HG03469 (cell line): ENCODE data around the gene TEAD1.

Experiments
- ATAC-seq: cut with Tn5 transposase; IDR thresholded peaks from one replicate; pipeline ENCODE4 v1.9.1; 2021; ENCODE audit warnings: mild to moderate bottlenecking, moderate library complexity, moderate number of reproducible peaks; ENCODE audit not compliant: unreplicated experiment

TEAD1 gene

DNA sequence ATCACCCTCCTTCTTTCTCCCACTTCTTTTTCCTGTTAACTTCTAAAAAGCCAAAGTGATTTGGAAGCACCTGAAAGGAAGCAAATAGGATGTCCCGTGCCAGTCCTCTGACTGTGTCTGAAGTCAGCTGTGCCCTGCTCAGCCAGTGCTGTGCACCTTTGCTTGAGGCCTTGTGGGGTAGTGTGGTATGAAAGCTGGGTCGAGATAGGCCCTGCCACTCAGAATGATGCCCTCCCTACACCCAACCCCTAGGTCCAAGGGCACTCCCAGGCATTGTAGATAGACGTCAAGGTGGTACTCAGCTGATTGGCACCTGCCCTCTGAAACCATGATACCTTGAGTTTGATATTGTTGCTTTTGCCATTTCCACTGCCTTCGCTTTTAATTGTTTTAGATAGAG lies 251.3 kb downstream of the TEAD1 start:
- ATAC-seq, result no peak

GRCh38 chr11:12927221-12927620 lies 253.0 kb downstream of the TEAD1 start:
- ATAC-seq, result no peak

DNA sequence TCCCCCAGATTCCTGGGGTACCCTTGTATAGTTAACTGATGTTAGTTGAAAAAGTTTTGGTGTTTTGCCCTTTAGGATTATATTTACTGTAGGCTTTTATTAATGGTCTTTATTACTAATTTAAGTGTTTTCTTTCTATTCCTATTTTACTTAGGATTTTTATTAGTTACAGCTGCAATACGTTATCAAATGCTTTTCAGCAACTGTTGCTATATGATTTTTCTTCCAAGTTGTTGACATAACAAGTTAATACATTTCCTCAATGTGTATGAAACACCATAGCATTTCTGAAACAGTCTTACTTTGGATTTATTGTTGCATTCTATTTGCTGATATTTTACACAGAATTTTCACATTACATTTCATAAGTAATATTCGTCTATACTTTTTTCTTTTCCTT lies 253.7 kb downstream of the TEAD1 start:
- ATAC-seq, result no peak

GRCh38 chr11:12930850-12931249 lies 256.6 kb downstream of the TEAD1 start:
- ATAC-seq, result no peak

DNA sequence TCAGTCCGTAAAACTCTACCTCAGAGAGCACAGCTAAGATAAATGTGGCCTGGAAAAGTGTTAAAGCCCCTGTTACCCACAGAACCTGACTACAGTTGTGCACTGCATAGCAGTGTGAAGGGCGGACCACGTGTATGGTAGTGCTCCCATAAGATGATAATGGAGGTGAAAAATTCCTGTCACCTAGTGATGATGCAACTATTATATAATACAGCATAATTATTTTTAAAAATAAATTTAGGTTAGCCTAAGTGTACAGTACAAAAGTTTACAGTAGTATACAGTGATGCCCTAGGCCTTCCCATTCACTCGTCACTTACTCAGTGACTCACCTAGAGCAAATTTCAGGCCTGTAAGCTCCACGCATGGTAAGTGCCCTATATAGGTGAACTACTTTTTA lies 258.3 kb downstream of the TEAD1 start:
- ATAC-seq, result no peak

DNA sequence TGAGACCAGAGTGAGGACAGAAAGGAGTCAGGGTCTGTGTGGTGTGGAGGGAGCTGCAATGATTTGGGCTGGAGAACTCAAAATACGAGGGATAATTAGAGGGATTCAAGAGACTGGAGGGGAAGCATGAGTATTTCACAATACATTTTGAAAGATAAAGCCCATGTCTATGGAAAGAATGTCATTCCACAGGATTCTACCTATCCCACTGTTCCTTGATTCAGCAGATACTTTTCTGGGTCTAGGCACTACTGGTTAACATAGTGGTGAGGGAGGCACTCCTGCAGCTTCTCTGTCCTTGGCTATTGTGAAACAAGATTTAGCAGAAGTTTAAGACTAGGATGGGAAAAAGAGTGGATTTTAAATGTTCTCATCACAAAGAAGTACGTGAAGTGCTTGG lies 262.0 kb downstream of the TEAD1 start:
- ATAC-seq, result no peak

- ATAC-seq, result no peak
These were observed 264.5 kb downstream of the TEAD1 start for GRCh38 chr11:12938590-12939247.

DNA sequence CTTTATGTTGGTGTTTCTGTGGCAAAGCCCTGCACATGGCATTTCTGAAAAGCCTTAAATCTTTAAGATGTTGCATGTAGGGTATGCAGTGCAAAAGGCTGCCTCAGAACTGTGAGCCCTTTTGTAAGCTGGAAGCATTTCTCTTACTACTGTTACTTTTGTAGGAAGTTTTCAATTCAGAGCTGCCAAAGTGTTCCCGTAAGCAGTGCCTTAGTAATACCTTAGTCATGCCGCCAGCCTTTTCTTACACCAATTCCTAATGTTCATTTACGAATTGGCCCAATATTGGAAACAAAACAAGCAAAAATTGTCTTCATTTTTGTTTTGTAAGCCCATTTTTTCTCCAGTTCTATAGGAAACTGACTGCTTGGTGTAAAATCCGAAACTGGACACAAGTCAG lies 267.4 kb downstream of the TEAD1 start:
- no peak for ATAC-seq

DNA sequence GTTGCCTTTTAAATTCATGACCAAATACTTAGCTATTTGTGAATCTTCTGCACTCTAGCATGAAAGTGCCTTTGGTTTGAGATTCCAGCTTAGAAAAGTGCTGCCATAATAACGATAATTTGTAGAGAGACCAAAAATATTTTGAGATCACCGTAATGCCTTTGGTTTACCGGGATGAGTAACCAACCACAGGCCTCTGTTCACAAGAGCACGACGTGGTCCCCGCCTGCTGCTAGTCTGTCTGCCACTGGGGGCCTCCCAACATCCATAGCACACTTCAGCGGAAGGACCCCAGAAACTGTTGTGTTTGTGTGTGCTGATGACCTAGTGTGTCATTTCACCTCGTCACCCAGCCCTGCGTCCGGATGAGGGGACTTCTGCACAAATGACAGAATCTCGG lies 267.9 kb downstream of the TEAD1 start:
- ATAC-seq, result no peak

DNA sequence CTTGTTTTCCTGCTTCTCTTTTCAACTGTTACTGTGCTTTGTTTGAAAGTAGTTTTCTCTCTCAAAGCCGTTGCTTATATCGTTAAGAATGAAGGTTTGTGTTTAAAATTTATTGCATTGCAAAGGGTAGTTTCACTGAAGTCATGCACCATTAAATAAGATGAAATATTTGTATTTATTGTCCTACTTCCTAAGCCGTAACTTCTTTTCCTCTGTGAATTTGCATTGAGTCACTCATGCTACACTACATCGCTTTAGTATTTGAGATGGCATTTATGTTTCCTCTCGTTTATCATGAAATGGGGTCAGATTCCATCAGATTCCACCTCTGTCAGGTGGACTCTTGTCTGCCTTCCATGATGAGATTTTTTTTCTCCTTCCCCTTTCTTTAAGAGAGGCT lies 269.1 kb downstream of the TEAD1 start:
- ATAC-seq, result no peak

DNA sequence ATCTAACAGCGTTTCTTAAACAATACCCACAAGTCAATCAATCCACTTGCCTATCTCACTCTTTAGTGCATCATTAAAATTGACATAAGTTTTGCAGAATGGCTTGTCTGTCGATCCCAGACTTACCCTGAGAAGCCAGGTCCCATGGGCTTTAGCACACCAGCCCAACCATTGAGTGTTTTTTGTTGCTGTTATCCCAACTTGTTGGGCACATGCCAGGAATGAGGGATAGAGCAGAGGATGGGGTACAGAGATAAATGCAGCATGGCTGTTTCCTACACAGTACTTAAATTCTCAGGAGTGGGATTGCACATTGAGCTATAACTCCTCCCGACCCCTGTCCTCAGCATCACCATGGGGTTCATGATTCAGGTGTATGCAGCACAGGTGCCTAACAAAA lies 270.7 kb downstream of the TEAD1 start:
- ATAC-seq, result no peak

DNA sequence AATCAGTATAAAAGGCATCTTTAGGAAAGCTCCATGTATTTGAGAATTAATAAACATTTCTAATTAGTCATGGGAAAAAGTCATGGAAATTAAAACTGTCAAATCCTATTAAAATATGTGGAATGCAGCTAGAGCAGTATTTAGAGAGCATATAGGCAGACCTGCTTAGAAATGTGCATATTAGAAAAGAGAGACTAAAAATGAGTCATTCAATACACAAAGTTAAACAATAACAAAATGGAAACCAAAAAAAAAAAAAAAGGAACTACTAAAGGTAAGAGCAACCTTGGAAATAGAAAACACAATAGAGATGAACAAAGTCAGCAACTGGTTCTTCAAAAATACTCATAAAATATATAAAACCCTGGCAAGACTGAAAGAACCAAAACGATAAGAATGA lies 275.2 kb downstream of the TEAD1 start:
- no peak for ATAC-seq

DNA sequence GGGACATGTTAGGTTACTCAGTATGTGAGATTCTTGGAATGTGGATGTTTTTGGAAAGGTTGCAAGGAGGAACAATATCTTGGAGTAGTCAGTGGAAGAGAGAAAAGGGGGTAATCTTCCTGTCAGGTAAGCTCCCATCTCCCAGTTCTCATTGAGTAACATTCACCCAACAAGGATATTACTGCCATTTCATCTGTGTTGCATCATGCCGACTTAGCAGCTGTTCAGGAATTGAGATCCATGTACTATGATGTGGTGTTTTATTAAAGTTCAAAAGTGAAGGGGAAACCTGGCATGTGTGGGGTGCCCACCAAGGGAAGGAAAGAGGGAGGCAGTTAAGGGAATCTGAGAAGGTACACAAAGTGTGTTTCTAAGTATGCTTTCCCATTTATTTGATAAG lies 276.4 kb downstream of the TEAD1 start:
- ATAC-seq, result no peak

- ATAC-seq, result no peak
These were observed 277.2 kb downstream of the TEAD1 start for GRCh38 chr11:12951376-12951775.

GRCh38 chr11:12952094-12952493 lies 277.9 kb downstream of the TEAD1 start:
- ATAC-seq, result no peak

DNA sequence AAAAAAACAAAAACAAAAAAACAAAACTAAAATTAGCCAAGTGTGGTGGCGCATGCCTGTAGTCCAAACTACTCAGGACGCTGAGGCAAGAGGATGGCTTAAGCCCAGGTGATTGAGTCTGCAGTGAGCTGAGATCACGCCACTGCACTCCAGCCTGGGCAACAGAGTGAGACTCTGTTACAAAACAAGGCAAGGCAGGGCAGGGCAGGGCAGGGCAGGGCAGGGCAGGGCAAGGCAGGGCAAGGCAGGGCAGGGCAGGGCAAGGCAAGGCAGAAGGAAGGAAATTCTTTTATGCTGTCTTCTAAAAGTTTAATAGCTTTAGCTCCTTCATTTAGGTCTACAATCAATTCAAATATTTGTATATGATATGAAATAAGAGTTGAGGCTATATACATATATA lies 284.8 kb downstream of the TEAD1 start:
- no peak for ATAC-seq

GRCh38 chr11:12961615-12962014 lies 287.4 kb downstream of the TEAD1 start:
- ATAC-seq, result no peak

DNA sequence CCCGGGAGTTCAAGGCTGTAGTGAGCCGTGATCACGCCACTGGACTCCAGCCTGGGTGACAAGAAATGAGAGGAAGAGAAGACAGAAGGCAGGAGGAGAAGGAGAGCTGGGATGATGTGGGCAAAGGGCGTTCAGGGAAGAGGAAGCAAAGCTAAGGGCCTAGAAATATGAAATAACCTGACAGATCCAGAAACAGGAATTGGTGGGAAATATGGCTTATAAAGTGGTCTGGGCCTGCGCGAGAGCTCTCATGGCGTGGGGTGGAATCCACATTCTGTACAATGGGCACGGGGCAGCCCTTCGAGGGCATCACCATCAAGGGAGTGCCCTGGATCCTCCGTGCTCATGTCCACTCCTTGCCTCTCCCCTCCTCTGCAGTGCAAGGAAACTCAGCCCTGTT lies 288.1 kb downstream of the TEAD1 start:
- ATAC-seq, result no peak

DNA sequence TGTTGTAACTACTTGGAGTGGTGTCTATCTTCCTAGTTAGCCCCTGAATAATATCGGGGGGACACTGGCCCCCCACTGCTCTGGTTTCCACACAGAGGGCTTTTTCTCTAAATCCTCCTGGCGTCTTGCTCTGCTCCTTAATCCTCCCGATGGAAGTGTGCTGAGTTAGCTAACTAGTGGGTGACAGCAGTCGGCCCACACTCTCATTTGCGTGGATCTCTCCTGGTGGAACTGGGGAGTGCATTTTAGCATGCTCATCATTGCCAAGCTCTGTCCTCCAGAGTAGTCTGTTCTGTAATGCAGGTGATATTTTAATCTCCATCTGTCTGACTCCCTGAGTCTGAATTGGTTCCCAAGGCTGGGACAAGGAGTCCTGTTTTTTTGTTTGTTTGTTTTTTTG lies 288.8 kb downstream of the TEAD1 start:
- no peak for ATAC-seq

DNA sequence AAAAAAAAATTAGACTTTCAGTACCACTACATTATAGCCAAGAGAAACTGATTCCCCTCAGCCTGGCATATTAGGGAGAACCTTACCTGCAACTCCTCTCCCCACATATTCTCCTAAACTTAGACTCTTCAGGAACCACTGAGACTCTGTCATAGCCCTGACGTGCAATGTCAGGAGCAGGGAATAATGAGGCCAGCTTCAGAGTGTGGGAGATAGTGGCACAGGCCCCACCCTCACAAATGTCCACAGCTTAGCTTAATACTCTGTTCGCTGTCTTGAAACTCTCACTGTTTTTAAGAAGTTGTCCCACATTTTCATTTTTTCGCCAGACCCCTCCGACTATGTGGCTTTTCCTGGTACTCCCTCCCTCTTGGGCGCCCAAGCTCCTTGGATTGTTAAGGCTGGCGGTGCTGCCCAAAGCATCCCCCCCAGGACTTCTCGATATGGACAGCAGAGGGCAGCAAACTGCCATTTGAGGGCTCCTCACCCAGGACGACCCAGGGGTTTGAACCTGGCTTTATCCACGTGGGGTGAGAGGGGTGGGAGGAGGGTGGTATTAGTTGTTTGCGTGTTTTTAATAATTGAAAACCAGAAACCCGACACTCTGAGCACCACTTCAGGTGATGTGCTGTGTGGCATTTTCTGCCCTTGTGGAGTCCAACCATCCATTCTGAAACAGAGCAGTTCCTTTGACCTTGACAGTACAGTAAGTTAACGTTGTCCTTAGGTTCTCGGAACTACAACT lies 289.7 kb downstream of the TEAD1 start:
- peak; percentile 58 for ATAC-seq

- no peak for ATAC-seq
These were observed 290.4 kb downstream of the TEAD1 start for GRCh38 chr11:12964650-12965049.

DNA sequence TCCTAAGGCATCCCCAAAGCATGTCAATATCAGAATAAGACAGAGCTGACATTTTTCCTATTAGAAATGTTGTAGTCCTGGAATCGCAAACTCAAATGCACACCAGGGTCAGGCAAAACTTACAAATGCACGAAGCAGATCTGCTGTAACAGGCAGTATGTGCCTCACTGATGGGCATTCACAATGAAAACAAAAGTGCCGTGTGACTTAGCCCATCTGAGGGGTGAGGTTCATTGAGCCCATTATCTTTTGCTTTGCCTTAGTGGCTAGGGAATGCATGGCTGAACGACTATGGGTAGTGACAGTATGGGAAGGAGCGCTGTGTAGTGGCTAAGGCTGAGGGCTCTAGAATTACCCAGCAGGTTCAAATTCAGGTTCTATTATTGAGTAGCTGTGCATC lies 291.8 kb downstream of the TEAD1 start:
- no peak for ATAC-seq

DNA sequence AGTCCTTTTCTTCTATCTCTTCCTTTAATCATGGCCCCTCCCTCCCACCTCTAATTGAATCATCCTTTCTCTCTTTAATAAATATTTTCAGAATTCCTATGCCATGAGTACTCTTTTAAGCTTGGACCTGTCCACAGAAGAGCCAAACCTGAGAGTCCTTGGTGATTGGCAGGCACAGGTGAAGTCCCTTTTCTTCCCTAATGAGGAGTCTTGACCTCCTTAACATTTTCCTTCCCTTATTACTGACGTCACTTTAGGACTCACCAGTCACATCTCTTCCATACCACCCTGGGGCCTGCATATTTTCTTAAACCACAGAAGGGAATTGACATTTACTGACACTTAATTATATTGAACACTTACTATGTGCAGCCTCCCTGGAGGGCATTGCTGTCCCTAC lies 293.9 kb downstream of the TEAD1 start:
- ATAC-seq, result no peak
